ENCODE data around the gene TBC1D3E. TPM values are rescaled to one million over a fixed set of nuclear protein-coding genes. Genes with fewer than 3 reads are reported as not detected.
"Not testable (repeated sequence)": the region's sequence is repeated elsewhere in the genome, so short reads cannot be mapped to it uniquely, and the experiment has no call there.

The TBC1D3E gene
- not detected for polyA plus RNA-seq

- WGBS, 3 donors, result no CpG with 5 or more reads among the region's 9 CpGs
- not testable (repeated sequence) for H3K27ac ChIP-seq (ENCODE audit: low read depth, low read length)
These were observed at the start of gene TBC1D3E for GRCh38 chr17:38127651-38128050. Gene TBC1D3E (plus strand): TSS chr17:38127951. CDS start chr17:38129496, 1,545 bp downstream.

GRCh38 chr17:38087344-38087743 is 40.4 kb upstream of the TBC1D3E start:
- WGBS, 3 donors, result no CpG with 5 or more reads among the region's 1 CpG
- H3K27ac ChIP-seq (ENCODE audit: low read depth, low read length), result not testable (repeated sequence)

- not testable (repeated sequence) for H3K27ac ChIP-seq (ENCODE audit: low read depth, low read length)
- 80 to 100% (median 97%) methylated on average over 2 to 7 of the region's 10 CpGs for WGBS, 3 donors
These were observed 39.6 kb upstream of the TBC1D3E start for GRCh38 chr17:38088120-38088519.

GRCh38 chr17:38094059-38094694 is 33.6 kb upstream of the TBC1D3E start:
- WGBS, 3 donors, result no CpG with 5 or more reads among the region's 2 CpGs
- not testable (repeated sequence) for H3K27ac ChIP-seq (ENCODE audit: low read depth, low read length)

- not testable (repeated sequence) for H3K27ac ChIP-seq (ENCODE audit: low read depth, low read length)
- WGBS, 3 donors, result no CpG with 5 or more reads among the region's 1 CpG
These were observed 28.5 kb upstream of the TBC1D3E start for GRCh38 chr17:38099262-38099661.

GRCh38 chr17:38119829-38120228 is 7.9 kb upstream of the TBC1D3E start:
- H3K27ac ChIP-seq (ENCODE audit: low read depth, low read length), result not testable (repeated sequence)
- no CpG with 5 or more reads among the region's 1 CpG for WGBS, 3 donors

- H3K27ac ChIP-seq (ENCODE audit: low read depth, low read length), result not testable (repeated sequence)
- WGBS, 3 donors, result 90 to 94% (median 91%) methylated on average over 5 to 10 of the region's 16 CpGs
These were observed 7.1 kb downstream of the TBC1D3E start for GRCh38 chr17:38134860-38135259.

Other genes with a start within 250 kb of the TBC1D3E start
- gene TBC1D3K, start 203.5 kb upstream of the TBC1D3E start, polyA plus RNA-seq, result not detected
- gene TBC1D3L, start 138.9 kb upstream of the TBC1D3E start, polyA plus RNA-seq, result 1 to 10 TPM; 5.3 to 6.4 (median 5.5) TPM
- gene TBC1D3D, start 124.0 kb upstream of the TBC1D3E start, polyA plus RNA-seq, result 1 to 10 TPM in 1 of 3 donors, under 1 TPM in 1, not detected in 1; 0.95 to 1.1 TPM
- gene TBC1D3C, start 59.3 kb upstream of the TBC1D3E start, polyA plus RNA-seq, result 1 to 10 TPM in 1 of 3 donors, not detected in 2; 1.5 TPM
- gene TBC1D3, start 64.6 kb downstream of the TBC1D3E start, polyA plus RNA-seq, result not detected
- gene MRPL45, start 169.2 kb downstream of the TBC1D3E start, polyA plus RNA-seq, result 10 to 100 TPM; 31.3 to 41.4 (median 32.5) TPM
- gene GPR179, start 216.0 kb downstream of the TBC1D3E start, polyA plus RNA-seq, result under 1 TPM; 0.02 to 0.11 (median 0.03) TPM
- gene SOCS7, start 223.9 kb downstream of the TBC1D3E start, polyA plus RNA-seq, result 1 to 10 TPM; 4.9 to 9.7 (median 6.3) TPM

Data from adipose tissue (tissue), 3 donors.